Parathyroid adenoma (tissue), 2 donors: ENCODE data around the gene FNDC5.
A peak's percentile ranks its signal among the peaks of the same experiment; 100 is the strongest.

Experiments used
- H2AFZ ChIP-seq: fragments of 300-600 bp; sonication (generic); one replicate; pipeline ENCODE4 v1.7.0; 2017; ENCODE audit warnings: antibody characterized with exemption, mild to moderate bottlenecking
- H3K27ac ChIP-seq: fragments of 300-600 bp; sonication (generic); one replicate; pipeline ENCODE4 v1.7.0; 2017
- H3K27me3 ChIP-seq: fragments of 300-600 bp; sonication (generic); one replicate; pipeline ENCODE4 v1.7.0; 2017; ENCODE audit warnings: low read length; ENCODE audit not compliant: control insufficient read depth, insufficient read depth
- H3K36me3 ChIP-seq: fragments of 300-600 bp; sonication (generic); one replicate; pipeline ENCODE4 v1.7.0; 2017; ENCODE audit warnings: low read length; ENCODE audit not compliant: control insufficient read depth, insufficient read depth
- H3K4me1 ChIP-seq: fragments of 300-600 bp; sonication (generic); one replicate; pipeline ENCODE4 v1.7.0; 2017; ENCODE audit warnings: control low read depth
- H3K4me2 ChIP-seq: fragments of 300-600 bp; sonication (generic); one replicate; pipeline ENCODE4 v1.7.0; 2017; ENCODE audit warnings: low read length
- H3K4me3 ChIP-seq: fragments of 300-600 bp; sonication (generic); one replicate; pipeline ENCODE4 v1.7.0; 2017; ENCODE audit warnings: low read depth, low read length
- H3K79me2 ChIP-seq: fragments of 300-600 bp; sonication (generic); one replicate; pipeline ENCODE4 v1.7.0; 2017; ENCODE audit warnings: control low read depth
- H3K9ac ChIP-seq: fragments of 300-600 bp; sonication (generic); one replicate; pipeline ENCODE4 v1.7.0; 2017; ENCODE audit warnings: mild to moderate bottlenecking
- H3K9me3 ChIP-seq: fragments of 300-600 bp; sonication (generic); one replicate; pipeline ENCODE4 v1.7.0; 2017; ENCODE audit warnings: low read length; ENCODE audit not compliant: control insufficient read depth
- TF ChIP-seq, protein P1 (sequence below): fragments of 300-600 bp; sonication (generic); IDR thresholded peaks from one replicate; pipeline ENCODE4 v1.7.0; 2017; ENCODE audit warnings: antibody characterized with exemption, mild to moderate bottlenecking
- donor health status: primary hyperparathyroidism.

The FNDC5 gene

DNA sequence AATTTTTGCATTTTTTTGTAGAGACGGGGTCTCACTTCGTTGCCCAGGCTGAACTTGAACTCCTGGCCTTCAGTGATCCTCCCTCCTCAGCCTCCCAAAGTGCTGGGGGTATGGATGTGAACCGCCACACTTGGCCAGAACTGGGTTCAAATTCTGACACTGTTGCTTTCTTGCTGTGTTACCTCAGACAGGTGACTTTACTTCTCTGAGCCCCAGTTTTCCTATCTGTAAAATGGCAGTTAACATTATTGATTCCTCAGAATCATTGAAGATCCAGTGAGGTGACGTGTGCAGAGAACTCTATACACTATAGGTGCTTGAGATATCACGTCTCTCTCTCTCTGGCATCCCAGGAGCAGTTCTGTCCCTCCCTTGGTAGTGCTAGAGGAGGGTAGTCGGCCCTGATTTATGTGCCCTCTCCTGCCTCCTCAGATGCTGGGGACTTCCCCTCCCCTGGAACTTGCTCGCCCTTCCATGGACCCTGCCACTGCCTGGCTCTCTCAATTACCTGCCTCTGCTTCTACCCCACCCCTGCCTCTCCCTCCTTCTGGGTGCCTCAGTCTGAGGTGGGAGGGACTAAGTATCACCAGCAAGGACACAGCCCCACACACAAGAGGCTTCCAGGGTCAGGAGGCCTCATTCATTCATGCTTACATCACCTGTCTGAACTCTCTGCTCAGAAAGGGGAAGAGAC lies 12.8 kb upstream of the FNDC5 start:
- H3K4me1 ChIP-seq, result no peaks in the 10 kb centered on the region
- no peak overlapping the region for H3K4me2 ChIP-seq
- H3K36me3 ChIP-seq, result no peaks in the 10 kb centered on the region
- H2AFZ ChIP-seq, result no peak overlapping the region
- TF ChIP-seq, protein P1, sequence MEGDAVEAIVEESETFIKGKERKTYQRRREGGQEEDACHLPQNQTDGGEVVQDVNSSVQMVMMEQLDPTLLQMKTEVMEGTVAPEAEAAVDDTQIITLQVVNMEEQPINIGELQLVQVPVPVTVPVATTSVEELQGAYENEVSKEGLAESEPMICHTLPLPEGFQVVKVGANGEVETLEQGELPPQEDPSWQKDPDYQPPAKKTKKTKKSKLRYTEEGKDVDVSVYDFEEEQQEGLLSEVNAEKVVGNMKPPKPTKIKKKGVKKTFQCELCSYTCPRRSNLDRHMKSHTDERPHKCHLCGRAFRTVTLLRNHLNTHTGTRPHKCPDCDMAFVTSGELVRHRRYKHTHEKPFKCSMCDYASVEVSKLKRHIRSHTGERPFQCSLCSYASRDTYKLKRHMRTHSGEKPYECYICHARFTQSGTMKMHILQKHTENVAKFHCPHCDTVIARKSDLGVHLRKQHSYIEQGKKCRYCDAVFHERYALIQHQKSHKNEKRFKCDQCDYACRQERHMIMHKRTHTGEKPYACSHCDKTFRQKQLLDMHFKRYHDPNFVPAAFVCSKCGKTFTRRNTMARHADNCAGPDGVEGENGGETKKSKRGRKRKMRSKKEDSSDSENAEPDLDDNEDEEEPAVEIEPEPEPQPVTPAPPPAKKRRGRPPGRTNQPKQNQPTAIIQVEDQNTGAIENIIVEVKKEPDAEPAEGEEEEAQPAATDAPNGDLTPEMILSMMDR, result no peak
- H3K9me3 ChIP-seq, result no peaks in the 10 kb centered on the region
- no peak overlapping the region for H3K9ac ChIP-seq
- no peak overlapping the region for H3K4me3 ChIP-seq
- no peaks in the 10 kb centered on the region for H3K27me3 ChIP-seq
- no peak overlapping the region for H3K27ac ChIP-seq
- no peaks in the 10 kb centered on the region for H3K79me2 ChIP-seq

DNA sequence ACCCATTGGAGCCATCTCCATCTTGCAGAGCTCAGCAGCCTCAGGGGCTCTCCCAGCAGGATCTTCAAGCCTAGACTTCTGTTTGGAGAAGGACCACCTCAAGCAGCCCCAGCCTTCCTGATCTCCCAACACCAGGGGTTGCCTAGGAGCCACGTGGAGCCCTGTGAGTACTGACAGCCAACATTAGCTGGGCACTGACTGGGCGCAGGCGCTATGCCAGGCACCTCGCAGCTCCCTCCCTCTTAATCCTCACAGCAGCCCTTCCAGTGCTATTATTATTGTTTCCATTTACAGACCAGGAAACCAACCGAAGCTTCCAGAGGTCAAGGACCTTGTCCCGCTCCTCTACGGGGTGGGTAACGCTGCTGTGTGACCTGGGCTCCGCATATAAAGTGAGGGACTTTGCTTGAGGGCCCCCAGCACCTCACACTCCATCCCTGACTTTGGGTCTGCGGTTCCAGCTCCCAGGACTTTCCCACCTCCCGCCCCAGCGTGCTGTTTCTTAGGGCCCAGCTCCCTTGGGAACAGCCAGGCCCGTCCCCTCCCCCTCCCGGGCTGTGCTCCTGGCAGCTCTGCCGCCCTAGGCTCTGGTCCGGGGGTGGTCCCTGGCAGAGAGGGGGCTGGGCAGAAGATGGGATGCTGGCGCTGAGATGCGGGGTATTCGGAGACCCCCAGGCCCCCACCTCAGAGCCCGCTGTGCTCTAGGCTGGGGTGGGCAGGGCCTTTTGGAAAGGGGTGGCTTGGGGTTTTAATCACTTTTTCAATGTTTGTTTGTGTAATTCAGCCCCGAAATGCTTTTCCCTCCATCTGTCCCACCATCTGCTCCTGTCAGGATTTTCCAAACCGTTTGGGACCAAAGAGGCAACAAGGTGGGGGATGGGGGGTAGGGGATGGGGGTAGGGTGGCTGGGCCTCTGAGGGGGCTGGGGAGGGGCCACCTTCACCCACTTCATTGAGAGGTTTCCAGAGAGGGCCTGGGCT lies 11.4 kb upstream of the FNDC5 start:
- peak overlapping the region; percentile 8 for H2AFZ ChIP-seq
- no peaks in the 10 kb centered on the region for H3K79me2 ChIP-seq
- H3K9ac ChIP-seq, result no peak overlapping the region
- H3K4me2 ChIP-seq, result no peak overlapping the region
- no peaks in the 10 kb centered on the region for H3K9me3 ChIP-seq
- H3K36me3 ChIP-seq, result no peaks in the 10 kb centered on the region
- H3K4me3 ChIP-seq, result no peak overlapping the region
- no peaks in the 10 kb centered on the region for H3K4me1 ChIP-seq
- H3K27ac ChIP-seq, result no peak overlapping the region
- H3K27me3 ChIP-seq, result no peaks in the 10 kb centered on the region
- TF ChIP-seq, protein P1, result no peak

DNA sequence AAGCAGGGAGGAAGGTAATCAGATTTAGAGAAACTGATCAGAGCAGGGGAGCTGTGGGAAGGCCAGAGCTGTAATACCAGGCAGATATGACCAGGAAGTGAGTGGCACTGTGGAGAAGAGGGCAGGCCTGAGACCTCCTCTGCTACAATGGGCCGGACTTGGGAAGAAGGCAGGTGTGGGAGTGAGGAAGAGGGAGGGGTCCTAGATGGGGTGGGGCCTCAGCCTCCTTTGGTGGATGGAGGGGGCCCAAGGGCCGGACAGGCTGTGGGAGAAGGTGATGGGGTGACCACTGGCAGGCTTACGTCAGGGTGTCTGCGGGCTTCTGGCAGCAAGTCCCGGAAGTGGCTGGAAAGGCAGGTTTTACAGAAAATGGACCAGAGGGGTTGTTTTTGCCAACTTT lies 10.6 kb upstream of the FNDC5 start:
- Histone ChIP-seq H2AFZ (no peak overlapping the region), H3K9ac (no peak overlapping the region), H3K27me3 (no peaks in the 10 kb centered on the region), H3K36me3 (no peaks in the 10 kb centered on the region), H3K4me2 (no peak overlapping the region), H3K9me3 (no peaks in the 10 kb centered on the region), H3K4me3 (no peak overlapping the region), H3K79me2 (no peaks in the 10 kb centered on the region), H3K27ac (no peak overlapping the region), H3K4me1 (no peaks in the 10 kb centered on the region)
- TF ChIP-seq, protein P1, result no peak

DNA sequence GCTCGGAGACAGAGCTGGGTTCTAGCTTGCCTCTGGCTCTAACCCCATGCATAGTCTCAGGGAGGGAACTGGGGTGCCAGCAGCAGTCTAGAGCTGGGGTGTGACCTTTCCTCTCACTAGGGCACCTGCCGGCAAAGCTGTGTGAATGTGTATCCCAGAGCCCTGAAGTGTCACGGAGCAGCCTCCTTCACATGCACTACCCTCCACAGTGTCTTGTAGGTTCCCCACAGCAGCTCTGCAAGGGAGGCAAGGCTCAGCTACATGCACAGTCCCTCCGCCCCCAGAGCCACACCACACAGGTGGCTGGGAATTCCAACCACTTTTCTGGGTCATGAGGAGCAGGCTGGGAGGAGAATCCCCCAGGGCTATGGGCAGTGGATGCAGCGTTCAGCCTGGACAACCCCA lies 7.9 kb upstream of the FNDC5 start:
- no peak overlapping the region for H3K27ac ChIP-seq
- H3K36me3 ChIP-seq, result no peaks in the 10 kb centered on the region
- no peaks in the 10 kb centered on the region for H3K79me2 ChIP-seq
- no peak overlapping the region for H3K9ac ChIP-seq
- no peaks in the 10 kb centered on the region for H3K27me3 ChIP-seq
- TF ChIP-seq, protein P1, result no peak
- H2AFZ ChIP-seq, result no peak overlapping the region
- H3K4me1 ChIP-seq, result no peaks in the 10 kb centered on the region
- no peak overlapping the region for H3K4me3 ChIP-seq
- H3K4me2 ChIP-seq, result no peak overlapping the region
- no peaks in the 10 kb centered on the region for H3K9me3 ChIP-seq
